Keratinocyte (primary cell): ENCODE data around the gene MCM9.

Experiments used
- CTCF ChIP-seq, 3 experiments: IDR thresholded peaks in 1 of 3; conservative IDR thresholded peaks in 1 of 3; optimal IDR thresholded peaks in 1 of 3; 2 replicates in 2 of 3; 3 replicates in 1 of 3; pipeline versions ENCODE3 to v1.5.1; 2011; ENCODE audit warnings: low read length in 3 of 3, mild to moderate bottlenecking in 3 of 3, moderate library complexity in 2 of 3, control low read depth in 1 of 3, inconsistent platforms in 1 of 3; ENCODE audit not compliant: insufficient read depth in 2 of 3; ENCODE audit errors: extremely low read depth in 1 of 3
- EZH2 ChIP-seq: IDR thresholded peaks from one replicate; pipeline ENCODE4 v1.6.1; 2012; ENCODE audit warnings: inconsistent platforms, mild to moderate bottlenecking, low read length, moderate library complexity

DNA sequence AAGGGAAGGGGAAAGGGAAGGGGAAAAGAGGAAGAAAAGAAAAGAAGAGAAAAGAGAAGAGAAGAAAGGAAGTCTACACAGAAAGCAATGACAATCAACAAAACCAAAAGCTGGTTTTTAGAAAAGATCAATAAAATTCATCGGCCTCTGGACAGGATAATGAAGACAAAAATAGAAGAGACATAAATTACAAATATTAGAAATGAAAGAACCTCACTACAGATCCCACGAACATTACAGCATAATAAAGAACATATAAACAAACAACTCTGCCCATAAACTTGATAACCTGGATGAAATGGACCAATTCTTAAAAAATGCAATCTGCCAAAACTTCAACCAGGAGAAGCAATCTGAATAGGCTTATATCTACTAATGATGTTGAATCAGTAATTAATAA lies 61.7 kb downstream of the MCM9 start:
- no peak for TF ChIP-seq CTCF (optimal IDR thresholded peaks at IDR 0.05 in 1 of 3, IDR thresholded peaks at IDR 0.05 in 1 of 3, conservative IDR thresholded peaks at IDR 0.05 in 1 of 3; ENCODE audit: extremely low read depth in 1 of 3, insufficient read depth in 2 of 3, low read length in 3 of 3)
- no peak for TF ChIP-seq EZH2
